ENCODE data around the gene ZNHIT6. TPM values are rescaled to one million over a fixed set of nuclear protein-coding genes. Genes with fewer than 3 reads are reported as not detected.

The ZNHIT6 gene
- polyA plus RNA-seq, 1 donor, result 17.2 TPM

Other genes starting within 250 kb of the ZNHIT6 start
- gene DDAH1, start 243.3 kb downstream of the ZNHIT6 start, polyA plus RNA-seq (ENCODE audit: insufficient read length), result 52.8 TPM
- 58.6 TPM for gene CCN1, start 127.7 kb downstream of the ZNHIT6 start, polyA plus RNA-seq (ENCODE audit: insufficient read length)

Data from forelimb muscle (tissue), 1 donor.